Stimulated activated CD8-positive, alpha-beta memory T cell treated with anti-CD3 and anti-CD28 coated beads, Interleukin-4, amount 100 ng/mL, for 4 hours (primary cell): Measurements from ENCODE around the gene GRID1.

Experiments
- DNase-seq, 2 donors: peaks; one replicate each; pipeline ENCODE4 v3.0.0-alpha.2; 2020; ENCODE audit warnings: low read depth in 2 of 2, low spot score in 1 of 2

The GRID1 gene

DNA sequence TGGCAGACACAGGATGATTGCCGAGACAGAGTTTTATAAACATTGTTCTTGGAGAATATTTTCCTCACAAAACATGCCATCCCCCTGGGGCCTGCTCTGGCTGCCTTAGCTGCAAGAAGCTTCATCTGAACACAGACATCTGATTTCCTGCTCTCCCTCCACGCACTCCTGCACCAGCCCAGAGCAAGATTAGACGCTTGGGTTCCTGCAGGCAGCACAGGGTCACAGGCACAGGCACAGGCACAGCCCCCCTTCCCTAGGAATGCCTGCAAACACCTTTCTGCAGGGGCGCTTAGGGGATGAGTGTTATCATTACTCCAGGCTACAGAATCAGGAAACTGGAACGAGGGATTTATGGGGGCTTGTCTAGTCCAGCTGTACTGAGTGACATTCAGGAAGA is 450.3 kb downstream of the GRID1 start:
- DNase-seq, result no peak

DNA sequence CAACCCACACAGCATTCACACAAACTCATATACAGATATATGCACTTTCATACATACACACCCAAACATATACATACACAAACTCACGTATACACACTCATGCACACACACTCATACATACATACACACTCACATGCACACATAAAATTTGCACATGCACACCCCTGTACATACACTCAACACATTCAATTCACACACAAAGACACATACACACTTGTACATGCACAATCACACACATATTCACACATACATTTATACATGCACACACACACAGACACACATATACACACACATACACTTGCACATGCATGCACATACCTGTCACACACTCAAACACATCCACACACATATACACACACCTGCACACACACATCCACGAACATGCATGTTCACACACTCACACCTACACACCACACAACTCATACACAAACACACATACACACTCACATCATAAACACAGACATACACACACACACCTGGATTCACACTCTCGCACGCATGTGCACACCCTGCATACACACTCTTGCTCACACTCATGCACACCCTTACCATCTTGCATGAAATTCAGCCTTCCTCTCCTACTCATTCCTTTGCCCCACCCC is 451.2 kb downstream of the GRID1 start:
- DNase-seq, result no peak

DNA sequence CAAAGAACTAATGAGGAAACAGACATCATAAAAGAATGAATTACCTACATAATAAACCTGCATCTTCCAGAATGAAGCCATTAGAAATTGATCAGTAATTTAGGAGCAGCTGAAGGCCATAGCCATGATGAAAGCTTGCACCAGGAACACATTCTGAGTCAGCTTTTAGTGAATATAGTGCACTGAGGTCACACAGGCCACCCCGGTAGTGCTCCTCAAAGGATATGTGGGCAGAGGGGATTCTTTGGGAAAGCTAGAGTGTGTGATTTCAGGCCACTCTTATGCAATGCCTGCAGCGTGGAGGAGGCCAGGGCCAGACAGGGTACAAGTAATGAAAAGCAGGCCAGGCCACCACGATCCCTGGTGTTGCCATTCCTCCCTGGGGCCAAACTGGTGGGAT is 451.9 kb downstream of the GRID1 start:
- no peak for DNase-seq

DNA sequence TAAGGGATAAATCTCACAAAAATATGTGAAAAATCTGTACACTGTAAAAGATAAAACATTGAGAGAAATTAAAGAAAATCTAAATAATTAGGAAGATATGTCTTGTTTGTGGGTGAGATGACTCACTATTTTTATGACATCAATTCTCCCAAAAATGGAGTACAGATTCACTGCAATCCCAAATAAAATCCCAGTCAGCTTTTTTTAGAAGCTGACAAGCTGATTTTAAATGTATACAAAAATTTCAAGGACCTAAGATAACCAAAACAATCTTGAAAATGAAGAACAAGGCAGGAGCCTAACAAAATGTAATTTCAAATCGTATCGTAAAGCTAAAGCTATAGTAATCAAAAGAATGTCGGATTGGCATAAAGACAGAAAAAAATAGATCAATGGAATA is 458.1 kb downstream of the GRID1 start:
- no peak for DNase-seq

DNA sequence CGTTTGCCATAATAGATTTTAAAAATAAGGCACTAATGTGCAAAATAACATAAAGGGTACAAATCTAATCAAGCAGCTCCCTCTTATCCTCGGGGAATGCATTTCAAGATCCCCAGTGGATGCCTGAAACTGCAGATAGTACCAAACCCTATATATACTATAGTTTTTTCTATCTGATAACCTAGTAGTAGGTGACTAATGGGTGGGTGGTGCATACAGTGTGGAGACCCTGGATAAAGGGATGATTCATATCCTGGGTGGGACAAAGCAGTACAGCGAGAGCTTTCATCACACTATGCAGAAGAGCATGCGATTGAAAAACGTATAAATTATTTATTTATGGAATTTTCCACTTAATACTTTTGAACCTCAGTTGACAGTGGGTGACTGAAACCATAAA is 464.5 kb downstream of the GRID1 start:
- DNase-seq, result no peak

DNA sequence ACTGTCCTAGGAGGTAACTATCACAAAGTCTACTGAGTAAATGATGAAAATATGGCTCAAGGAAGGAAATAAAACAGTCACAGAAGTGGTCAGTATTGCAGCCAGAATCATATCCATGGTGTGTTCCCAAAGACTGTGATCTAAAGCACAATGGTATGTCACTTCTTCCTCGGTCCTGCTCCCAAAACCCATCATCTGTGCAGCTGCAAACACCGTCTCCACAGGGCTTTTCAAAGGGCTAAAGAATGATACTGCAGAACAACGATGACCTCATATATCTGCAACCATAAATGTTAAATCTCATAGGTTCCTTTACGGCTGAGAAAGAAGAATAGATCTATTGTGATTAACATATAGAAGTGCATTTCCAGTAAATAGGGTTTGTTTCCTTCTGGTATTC is 465.0 kb downstream of the GRID1 start:
- DNase-seq, result no peak

DNA sequence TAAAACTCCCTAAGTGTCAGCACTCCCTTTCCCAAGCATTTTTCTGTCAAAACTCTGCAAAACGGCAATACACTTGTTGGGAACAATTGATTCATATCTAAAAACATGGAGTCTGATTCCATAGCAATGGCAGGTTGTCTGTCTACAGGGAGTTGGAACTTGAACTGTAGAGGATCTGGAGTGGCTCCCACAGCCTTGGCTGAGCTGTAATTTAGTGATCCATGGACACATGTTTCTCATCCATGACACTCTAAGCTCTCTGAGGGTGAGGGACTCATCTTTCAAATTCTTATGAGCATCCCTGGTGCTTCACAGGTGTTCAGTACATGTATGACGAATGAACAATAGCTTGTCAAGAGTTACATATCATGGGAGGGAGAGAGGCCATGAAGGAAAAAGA is 466.1 kb downstream of the GRID1 start:
- no peak for DNase-seq

DNA sequence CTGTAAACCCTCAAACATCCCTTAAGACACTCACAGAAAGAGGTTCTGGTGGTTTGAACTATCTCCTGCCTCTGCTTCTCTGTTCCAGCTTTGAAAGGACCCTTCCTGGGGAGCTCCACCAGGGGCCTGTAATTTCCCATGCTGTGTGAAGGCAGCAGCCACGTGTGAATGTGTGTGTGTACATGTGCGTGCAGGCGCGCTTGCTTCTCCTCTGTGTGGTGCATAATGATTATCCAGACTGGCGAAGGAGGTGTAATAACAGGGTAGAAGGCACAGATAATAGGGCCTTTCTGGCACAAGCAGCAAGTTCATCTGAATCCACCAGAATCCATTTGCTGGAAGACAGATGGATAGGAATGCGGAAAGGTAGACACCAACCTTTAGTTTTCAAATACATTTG is 466.5 kb downstream of the GRID1 start:
- DNase-seq, result no peak

DNA sequence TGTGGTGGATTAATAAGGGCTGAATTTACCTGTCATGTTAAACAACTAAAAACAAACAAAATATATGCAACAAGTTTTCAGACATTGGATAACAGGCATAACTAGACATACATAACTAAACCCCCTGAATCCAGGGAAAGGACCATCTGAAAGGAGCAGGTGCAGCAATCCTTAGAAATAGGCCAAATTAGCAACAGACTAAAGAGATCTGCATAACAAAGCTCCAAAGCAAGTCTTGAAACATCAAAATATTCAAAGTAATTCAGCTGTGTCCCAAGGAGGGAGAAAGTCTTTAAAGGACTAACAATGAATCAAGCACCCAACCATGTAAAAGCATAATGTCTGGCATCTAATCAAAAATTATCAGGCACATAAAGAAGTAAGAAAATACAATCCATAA is 475.1 kb downstream of the GRID1 start:
- no peak for DNase-seq

DNA sequence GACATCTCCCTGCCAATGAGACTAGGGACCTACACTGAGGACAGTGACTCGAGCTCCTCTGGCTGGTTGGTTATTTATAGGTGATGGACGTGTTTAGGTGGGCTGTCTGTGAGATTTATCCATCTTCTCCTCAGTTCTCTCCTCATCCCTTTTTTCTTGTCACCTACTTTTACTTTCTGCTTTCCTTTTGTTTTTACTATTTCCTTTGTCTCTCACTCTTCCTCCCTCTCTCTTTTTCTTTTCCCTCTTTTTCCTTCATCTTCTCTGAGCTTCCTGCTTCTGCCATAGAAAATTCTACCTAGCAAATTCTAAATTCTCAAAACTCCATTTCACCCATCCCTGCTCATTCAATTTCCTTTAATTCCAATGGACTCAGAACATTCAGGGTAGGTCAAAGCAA is 478.0 kb downstream of the GRID1 start:
- no peak for DNase-seq

DNA sequence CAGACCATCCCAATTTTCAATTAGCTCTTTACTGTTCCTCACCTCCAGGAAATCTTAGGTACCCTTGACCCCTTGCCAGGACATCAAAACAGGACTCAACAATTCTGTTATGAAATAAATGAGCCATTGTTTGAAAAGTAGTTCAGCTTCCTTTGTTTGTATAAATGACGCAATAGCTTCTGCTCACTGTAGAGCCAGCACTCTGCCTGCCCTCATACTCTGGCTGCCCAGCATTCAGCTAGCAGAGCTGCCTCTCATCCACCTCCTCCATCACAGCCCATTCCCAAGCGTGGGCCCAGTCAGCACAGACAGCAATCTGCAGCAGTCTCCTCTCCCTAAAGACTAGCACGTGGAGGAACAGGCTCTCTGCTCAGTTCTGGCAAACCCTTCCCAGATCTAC is 478.6 kb downstream of the GRID1 start:
- no peak for DNase-seq

DNA sequence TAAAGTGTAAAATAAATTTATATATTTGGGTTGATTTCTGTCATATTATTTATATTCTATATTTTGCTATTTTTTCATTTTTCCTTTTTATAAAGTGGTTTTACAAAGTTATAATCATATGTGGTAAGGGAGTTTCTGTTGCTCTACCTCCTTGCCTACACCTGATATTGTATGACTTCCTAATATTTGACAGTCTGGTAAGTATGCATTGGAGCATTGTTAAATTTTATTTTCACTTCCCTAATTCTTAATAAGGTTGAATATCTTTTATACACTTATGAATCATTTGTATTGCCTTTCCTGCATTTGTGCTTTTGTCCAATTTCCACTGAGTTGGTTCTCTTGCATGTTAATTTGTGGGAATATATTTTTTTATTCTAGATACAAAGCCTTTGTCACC is 492.4 kb downstream of the GRID1 start:
- DNase-seq, result no peak

DNA sequence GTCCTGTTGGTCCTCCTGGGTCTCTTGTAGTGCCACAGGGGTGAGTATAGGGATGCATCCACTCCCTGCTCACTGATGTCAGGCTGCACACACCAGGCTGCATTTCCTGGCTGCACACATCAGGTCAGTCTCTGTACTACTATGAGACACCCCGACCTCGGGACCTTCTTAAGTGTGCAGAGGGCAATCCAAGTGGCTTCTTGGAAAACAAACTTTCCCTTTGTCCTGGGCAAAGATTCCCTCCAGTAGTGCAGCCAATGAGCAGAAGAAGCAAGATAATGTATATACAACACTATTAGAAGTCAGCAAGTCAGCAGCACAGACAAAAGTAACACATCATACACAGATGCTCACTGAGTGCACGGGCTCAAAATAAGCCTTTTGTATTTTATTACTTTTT is 493.5 kb downstream of the GRID1 start:
- DNase-seq, result no peak

DNA sequence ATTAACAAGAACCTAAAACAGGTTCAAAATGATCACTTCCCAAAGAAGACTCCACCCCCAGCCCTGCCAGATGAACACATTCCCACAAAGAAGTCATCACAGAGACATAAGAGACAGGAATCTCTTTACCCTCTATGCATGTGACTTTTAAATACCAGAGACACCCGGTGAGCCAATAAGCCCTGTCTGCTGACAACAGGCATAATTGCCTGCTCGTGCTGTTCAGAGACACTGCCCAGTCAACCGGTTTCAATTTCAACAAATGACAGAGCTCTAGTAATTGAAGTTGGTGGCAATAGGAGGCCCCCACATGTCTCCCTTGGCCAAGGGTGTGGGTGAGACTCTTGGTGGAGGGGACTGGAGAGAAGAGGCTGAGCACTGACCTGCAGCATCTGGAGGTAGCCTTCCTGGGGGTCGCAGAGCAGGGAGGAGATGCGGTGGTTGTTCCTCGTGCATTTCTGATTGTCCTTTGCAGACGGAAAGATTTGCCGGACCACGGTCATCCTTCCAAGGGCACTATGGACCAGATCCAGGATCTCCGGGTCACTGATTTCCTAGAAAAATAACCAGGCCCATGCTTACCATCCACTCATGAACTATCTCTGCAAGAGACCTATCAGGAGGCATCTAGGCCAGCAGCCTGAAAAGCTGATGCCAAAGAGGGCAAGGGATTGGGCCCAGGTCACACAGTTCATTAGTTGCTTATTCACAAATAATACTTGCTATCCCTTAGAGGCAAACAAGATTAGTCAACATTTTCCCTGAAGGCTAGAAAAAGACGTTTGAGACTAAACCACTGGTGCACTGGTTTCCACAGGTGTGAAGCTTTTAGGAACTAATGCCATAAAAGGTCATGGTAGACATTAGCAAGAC is 497.7 kb downstream of the GRID1 start:
- DNase-seq, result no peak

DNA sequence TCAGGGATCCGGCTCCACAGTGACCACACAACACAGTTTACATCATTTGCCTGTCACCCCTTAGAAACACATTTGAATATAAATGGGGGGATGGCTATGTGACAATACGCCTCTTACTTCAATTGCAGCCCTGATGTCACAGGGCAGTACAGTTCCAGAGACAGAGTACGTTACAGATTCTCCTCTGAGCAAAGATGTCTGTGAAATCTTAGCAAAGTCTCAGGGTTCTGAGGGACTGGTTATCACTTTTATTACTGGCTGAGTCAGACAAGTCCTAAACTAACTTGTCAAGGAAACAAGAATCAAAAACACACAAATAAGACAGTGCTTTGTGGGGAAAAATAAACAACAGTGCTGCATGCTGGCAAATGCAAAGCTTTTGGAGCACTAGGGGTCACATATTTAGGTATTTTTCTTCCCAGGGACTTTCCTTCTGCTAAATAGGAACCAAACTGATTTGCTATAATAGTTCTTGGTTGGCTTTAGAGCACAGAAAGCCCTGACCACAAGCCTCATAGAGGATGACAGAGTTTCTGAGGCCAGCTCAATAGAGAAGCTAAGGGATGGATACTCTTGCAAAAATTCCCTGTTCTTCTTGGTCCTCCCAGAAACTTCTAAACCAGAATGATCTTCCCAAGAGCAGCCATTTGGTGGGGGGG is 501.6 kb downstream of the GRID1 start:
- DNase-seq, result no peak

DNA sequence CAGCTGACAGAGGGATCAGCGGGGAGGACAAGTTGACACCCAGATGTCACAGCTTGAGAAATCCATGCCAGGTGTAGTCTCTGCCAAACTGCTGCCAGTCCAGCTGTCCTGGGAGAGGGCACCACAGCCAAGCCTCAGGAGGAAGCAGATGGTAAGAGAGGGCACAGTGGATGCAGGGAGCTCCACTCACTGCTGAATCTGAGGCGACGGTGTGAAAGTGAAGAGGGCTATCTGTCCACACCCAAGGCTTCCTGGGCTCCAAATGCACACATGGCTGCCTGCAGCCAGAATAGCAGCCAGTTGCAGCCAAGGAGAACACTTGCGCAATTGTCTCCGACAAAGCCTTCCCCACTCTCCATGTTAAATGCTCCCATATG is 502.4 kb downstream of the GRID1 start:
- no peak for DNase-seq

DNA sequence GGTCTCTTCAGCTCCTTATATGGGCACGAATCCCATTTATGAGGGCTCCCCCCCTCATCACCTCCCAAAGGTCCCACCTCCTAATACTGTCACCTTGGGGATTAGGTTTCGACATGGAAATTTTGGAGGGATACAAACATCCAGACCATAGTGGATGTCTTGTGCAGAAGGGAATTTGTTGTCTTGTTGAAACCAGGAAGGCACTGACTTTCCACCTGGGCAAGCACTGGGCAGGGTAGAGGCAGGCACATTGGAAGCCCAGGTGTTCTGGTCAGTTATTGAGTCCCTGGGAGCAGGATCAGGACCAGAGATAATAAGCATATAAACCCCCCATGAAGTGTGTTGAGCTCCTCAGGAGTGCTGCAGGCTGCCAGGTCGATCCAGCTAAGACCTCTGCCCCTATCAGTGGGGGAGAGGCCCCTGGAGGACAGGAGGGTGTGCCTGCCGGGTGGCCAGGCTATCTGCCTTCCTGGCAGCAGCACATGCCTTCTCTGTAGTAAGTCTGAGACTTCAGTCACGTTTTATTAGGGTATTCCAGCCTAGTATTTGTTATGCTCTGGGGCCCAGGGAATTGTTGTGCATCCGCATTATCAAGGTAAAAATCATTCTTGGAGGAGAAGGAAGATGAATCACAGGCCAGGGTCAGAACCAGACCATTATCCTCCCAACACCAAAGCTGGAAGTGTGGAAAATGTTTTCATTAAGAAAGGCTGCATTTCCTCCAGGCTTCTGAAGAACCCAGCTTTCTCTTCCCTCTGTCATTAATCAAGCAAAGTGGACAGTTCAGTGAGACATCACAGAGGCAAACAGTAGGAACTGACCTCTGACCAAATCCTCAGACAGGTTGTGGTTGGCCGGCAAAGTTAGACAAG is 503.1 kb downstream of the GRID1 start:
- no peak for DNase-seq

DNA sequence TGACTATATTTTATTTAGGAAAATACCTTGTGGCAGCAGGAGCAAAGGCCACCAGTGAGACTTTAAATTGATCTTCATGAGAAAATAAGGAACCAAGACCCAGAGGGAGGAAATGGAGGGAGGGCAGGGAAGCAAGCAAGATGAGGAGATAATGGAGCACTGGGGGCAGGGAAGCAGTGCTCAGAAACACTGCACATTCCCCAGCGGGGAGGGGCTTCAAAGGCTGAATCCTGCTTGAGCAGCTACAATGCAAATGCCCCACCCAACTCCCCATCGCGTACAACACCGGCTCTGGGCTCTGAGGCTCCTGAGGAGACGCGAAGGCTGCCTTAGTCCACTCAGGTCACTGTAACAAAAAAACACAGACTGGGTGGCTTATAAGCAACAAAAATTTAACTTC is 503.8 kb downstream of the GRID1 start:
- DNase-seq, result no peak

DNA sequence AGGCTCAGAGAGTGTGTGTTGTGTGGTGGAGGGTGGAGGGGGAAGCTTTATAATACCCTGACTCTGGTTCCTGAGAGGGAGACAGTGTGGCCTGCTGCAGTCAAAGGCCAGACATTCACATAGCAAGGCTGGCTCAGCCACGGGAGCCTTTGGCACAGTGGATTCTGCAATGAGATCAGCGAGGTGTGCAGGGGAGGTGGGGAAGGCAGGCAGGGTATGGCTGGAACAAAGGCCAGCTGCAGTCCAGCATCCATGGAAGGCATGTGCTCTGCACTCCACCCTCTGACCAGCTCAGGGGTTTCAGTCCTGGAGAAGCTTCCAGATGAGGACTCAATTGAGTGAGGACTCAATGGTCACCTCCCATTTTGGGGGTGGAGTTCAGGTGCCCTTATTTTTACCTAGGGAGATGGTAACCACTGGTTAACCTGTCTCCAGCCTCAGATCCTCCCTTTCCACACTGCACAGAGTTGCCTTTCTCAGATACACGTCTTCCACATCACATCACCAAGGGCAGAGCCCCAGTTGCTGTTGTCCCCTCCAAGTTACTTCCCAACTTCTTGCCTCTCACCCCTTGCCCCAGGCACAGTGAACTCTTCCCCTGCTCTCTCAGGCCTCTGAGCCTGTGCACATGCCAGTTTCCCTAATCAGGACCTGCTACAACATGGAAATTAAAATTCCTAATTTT is 504.9 kb downstream of the GRID1 start:
- DNase-seq, result no peak

DNA sequence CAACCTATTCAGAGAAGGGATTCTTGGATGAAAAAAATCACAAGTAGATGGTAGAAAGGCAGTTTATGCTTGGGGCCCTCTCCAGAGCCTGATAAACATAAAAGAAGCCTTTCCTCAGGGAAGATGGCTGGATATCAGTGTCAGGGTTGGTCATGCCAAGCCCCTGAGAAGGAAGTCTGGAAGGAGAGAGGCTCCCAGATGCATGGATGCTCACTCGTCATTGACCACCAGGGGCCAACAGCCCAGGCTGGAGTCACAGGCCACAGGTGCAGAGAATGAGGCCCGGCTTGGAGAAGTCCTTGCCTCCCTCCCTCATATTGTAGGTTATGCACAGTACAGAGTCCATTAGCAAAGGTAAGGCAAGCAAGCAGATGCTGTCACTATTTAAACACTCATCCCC is 506.7 kb downstream of the GRID1 start:
- DNase-seq, result no peak
